H9 (cell line): ENCODE results near the gene AGBL4. TPM values are rescaled to one million over a fixed set of nuclear protein-coding genes. Genes with fewer than 3 reads are reported as not detected.

Experiments used
- DNase-seq: peaks from one replicate; pipeline ENCODE4 v3.0.0-alpha.2; 2017
- H2AFZ ChIP-seq: one replicate; pipeline ENCODE4 v1.6.1; 2013; ENCODE audit warnings: mild to moderate bottlenecking, low read length, control low read depth, moderate library complexity
- H2AK5ac ChIP-seq: 2 replicates; pipeline ENCODE4 v1.6.1; 2013; ENCODE audit warnings: low read length, control low read depth, mixed read lengths; ENCODE audit not compliant: insufficient read length
- H2BK120ac ChIP-seq: one replicate; pipeline ENCODE4 v1.6.1; 2013; ENCODE audit warnings: low read depth, mild to moderate bottlenecking, low read length, control low read depth, inconsistent platforms; ENCODE audit not compliant: poor library complexity, severe bottlenecking
- H2BK12ac ChIP-seq: 2 replicates; pipeline ENCODE4 v1.6.1; 2013; ENCODE audit warnings: low read length, control low read depth, mixed read lengths, low read depth; ENCODE audit not compliant: insufficient read length
- H2BK15ac ChIP-seq: 2 replicates; pipeline ENCODE4 v1.6.1; 2013; ENCODE audit warnings: low read depth, low read length, control low read depth
- H2BK20ac ChIP-seq: one replicate; pipeline ENCODE4 v1.6.1; 2013; ENCODE audit warnings: low read depth, mild to moderate bottlenecking, low read length, control low read depth, inconsistent platforms; ENCODE audit not compliant: poor library complexity, severe bottlenecking
- H2BK5ac ChIP-seq: 2 replicates; pipeline ENCODE4 v1.6.1; 2013; ENCODE audit warnings: low read length, control low read depth, mixed read lengths; ENCODE audit not compliant: insufficient read length
- H3K14ac ChIP-seq: 2 replicates; pipeline ENCODE4 v1.6.1; 2013; ENCODE audit warnings: low read length, control low read depth; ENCODE audit not compliant: insufficient read depth
- H3K18ac ChIP-seq: 2 replicates; pipeline ENCODE4 v1.6.1; 2013; ENCODE audit warnings: low read depth, mild to moderate bottlenecking, mixed read lengths, low read length, control low read depth; ENCODE audit not compliant: insufficient read length
- H3K23ac ChIP-seq: 2 replicates; pipeline ENCODE4 v1.6.1; 2013; ENCODE audit warnings: low read length, control low read depth, mixed read lengths, low read depth; ENCODE audit not compliant: insufficient read length
- H3K23me2 ChIP-seq: 2 replicates; pipeline ENCODE4 v1.6.1; 2013; ENCODE audit warnings: low read depth, mild to moderate bottlenecking, mixed read lengths, low read length, control low read depth; ENCODE audit not compliant: insufficient read length, poor library complexity, severe bottlenecking
- H3K27ac ChIP-seq: 2 replicates; pipeline ENCODE4 v1.5.1; 2013; ENCODE audit warnings: low read length, control low read depth, mixed read lengths, low read depth; ENCODE audit not compliant: insufficient read length
- H3K27me3 ChIP-seq: 2 replicates; pipeline ENCODE4 v1.6.1; 2013; ENCODE audit warnings: low read length, control low read depth, inconsistent platforms; ENCODE audit not compliant: insufficient read depth
- H3K4ac ChIP-seq: 2 replicates; pipeline ENCODE4 v1.6.1; 2013; ENCODE audit warnings: low read depth, mild to moderate bottlenecking, control low read depth, inconsistent platforms, low read length, moderate library complexity
- H3K4me1 ChIP-seq: 2 replicates; pipeline ENCODE4 v1.6.1; 2013; ENCODE audit warnings: low read length, control low read depth, inconsistent platforms; ENCODE audit not compliant: insufficient read depth
- H3K4me2 ChIP-seq: 2 replicates; pipeline ENCODE4 v1.6.1; 2013; ENCODE audit warnings: low read length, control low read depth, mixed read lengths; ENCODE audit not compliant: insufficient read length, insufficient read depth
- H3K56ac ChIP-seq: 2 replicates; pipeline ENCODE4 v1.6.1; 2013; ENCODE audit warnings: low read depth, mild to moderate bottlenecking, mixed read lengths, low read length, control low read depth; ENCODE audit not compliant: insufficient read length
- H3K79me1 ChIP-seq: 2 replicates; pipeline ENCODE4 v1.6.1; 2013; ENCODE audit warnings: low read depth, mild to moderate bottlenecking, moderate library complexity, low read length, control low read depth, inconsistent platforms; ENCODE audit not compliant: insufficient read depth, poor library complexity, severe bottlenecking
- H3K79me2 ChIP-seq: 2 replicates; pipeline ENCODE4 v1.6.1; 2013; ENCODE audit warnings: low read length, control low read depth, inconsistent platforms; ENCODE audit not compliant: insufficient read depth
- H3K9ac ChIP-seq: 2 replicates; pipeline ENCODE4 v1.6.1; 2013; ENCODE audit warnings: low read length, control low read depth, mixed read lengths; ENCODE audit not compliant: insufficient read length; ENCODE audit errors: extremely low read depth
- H3K9me3 ChIP-seq: one replicate; pipeline ENCODE4 v1.6.1; 2013; ENCODE audit warnings: low read depth, low read length, inconsistent platforms; ENCODE audit not compliant: control insufficient read depth
- H3T11ph ChIP-seq: one replicate; pipeline ENCODE4 v1.6.1; 2013; ENCODE audit warnings: mild to moderate bottlenecking, low read length, control low read depth, inconsistent platforms
- H4K20me1 ChIP-seq: one replicate; pipeline ENCODE4 v1.6.1; 2013; ENCODE audit not compliant: control insufficient read depth, insufficient read length, insufficient read depth
- H4K5ac ChIP-seq: 2 replicates; pipeline ENCODE4 v1.6.1; 2013; ENCODE audit warnings: low read depth, mild to moderate bottlenecking, mixed read lengths, low read length, control low read depth; ENCODE audit not compliant: insufficient read length
- H4K8ac ChIP-seq: replicated peaks from 2 replicates; pipeline ENCODE4 v1.6.1; 2013; ENCODE audit warnings: low read length, control low read depth, mixed read lengths, low read depth; ENCODE audit not compliant: insufficient read length
- H4K91ac ChIP-seq: 2 replicates; pipeline ENCODE4 v1.6.1; 2013; ENCODE audit warnings: low read depth, mild to moderate bottlenecking, moderate library complexity, mixed read lengths, low read length, control low read depth; ENCODE audit not compliant: insufficient read length
- H3K27ac Mint-ChIP-seq, 3 experiments: 2 replicates in 2 of 3; 3 replicates in 1 of 3; pipeline ENCODE4 v1.8.0; 2020 to 2021; ENCODE audit warnings: mixed read lengths in 3 of 3, mild to moderate bottlenecking in 1 of 3, moderate library complexity in 1 of 3
- H3K27me3 Mint-ChIP-seq: 2 replicates; pipeline ENCODE4 v1.8.0; 2021; ENCODE audit warnings: low read depth, mild to moderate bottlenecking, moderate library complexity, mixed read lengths
- H3K36me3 Mint-ChIP-seq, 3 experiments: 2 replicates in 2 of 3; 3 replicates in 1 of 3; pipeline ENCODE4 v1.8.0; 2020 to 2021; ENCODE audit warnings: low read depth in 3 of 3, mixed read lengths in 3 of 3; ENCODE audit not compliant: insufficient read depth in 1 of 3
- H3K4me1 Mint-ChIP-seq, 2 experiments: 2 replicates each; pipeline ENCODE4 v1.8.0; 2020; ENCODE audit warnings: mixed read lengths in 2 of 2
- H3K4me3 Mint-ChIP-seq, 2 experiments: 2 replicates in 1 of 2; 3 replicates in 1 of 2; pipeline ENCODE4 v1.8.0; 2020 to 2021; ENCODE audit warnings: mild to moderate bottlenecking in 2 of 2, mixed read lengths in 2 of 2, moderate library complexity in 1 of 2
- H3K9me3 Mint-ChIP-seq, 2 experiments: 2 replicates in 1 of 2; 3 replicates in 1 of 2; pipeline ENCODE4 v1.8.0; 2020; ENCODE audit warnings: mild to moderate bottlenecking in 2 of 2, mixed read lengths in 2 of 2, moderate library complexity in 1 of 2
- WGBS: extraction: QIAGEN DNeasy Blood & Tissue Kit; methylation state at CpG from one replicate; pipeline ENCODE4 v1.1.7; 2013; ENCODE audit warnings: missing lambda C conversion rate, low lambda C conversion rate, mixed read lengths; ENCODE audit not compliant: insufficient read length; ENCODE audit errors: extremely low coverage; 5-methylcytosine and 5-hydroxymethylcytosine counted together
- total RNA-seq: library from RNA; stranded (reverse); gene quantifications from 2 replicates; pipeline ENCODE4 v1.2.1, GENCODE V29; 2021
- TF ChIP-seq, protein P1 (sequence below): fragments of 200-600 bp; sonication (generic); conservative IDR thresholded peaks from 3 replicates; pipeline ENCODE4 v1.8.0; 2021; ENCODE audit warnings: antibody characterized with exemption, mild to moderate bottlenecking

The AGBL4 gene
- total RNA-seq, 1 experiment from 2014 or later, result not detected

DNA sequence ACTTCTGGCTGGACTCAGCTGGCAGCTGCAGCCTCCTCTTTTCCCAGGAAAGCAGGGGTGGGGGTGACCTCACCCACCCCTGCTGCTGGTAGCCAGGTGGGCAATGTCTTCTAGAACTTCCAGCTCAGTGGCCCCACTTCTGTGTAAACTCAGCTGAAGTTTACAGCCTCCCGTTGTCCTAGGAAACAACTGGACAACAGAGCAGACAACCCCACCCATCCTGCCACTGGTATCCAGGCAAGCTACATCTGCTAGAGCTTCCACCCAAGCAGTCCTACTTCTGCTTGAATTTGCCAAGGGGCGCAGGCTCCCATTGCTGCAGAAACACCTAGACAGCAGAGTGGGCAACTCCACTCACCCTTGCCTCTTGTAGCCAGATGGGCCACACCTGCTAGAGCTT lies 937.4 kb downstream of the AGBL4 start:
- Histone ChIP-seq H4K5ac (no peak overlapping the region), H2BK12ac (no peak overlapping the region), H3K27ac (no peak overlapping the region), H3K27me3 (no peaks in the 10 kb centered on the region), H3K18ac (no peak overlapping the region), H3K23me2 (no peaks in the 10 kb centered on the region), H3K9me3 (peaks cover 23% of the 10 kb centered on the region), H3K14ac (no peak overlapping the region), H3K23ac (no peak overlapping the region), H2AFZ (no peak overlapping the region), H3K4me2 (no peak overlapping the region), H3T11ph (no peak overlapping the region), H3K56ac (no peak overlapping the region), H2AK5ac (no peak overlapping the region), H4K91ac (no peak overlapping the region), H3K9ac (no peak overlapping the region), H4K20me1 (no peaks in the 10 kb centered on the region), H3K4me1 (no peaks in the 10 kb centered on the region), H3K79me2 (no peaks in the 10 kb centered on the region), H2BK5ac (no peak overlapping the region), H2BK20ac (no peak overlapping the region), H3K79me1 (no peaks in the 10 kb centered on the region), H3K4ac (no peak overlapping the region), H2BK120ac (no peak overlapping the region), H4K8ac (no peak overlapping the region), H2BK15ac (no peak overlapping the region)
- TF ChIP-seq, protein P1, sequence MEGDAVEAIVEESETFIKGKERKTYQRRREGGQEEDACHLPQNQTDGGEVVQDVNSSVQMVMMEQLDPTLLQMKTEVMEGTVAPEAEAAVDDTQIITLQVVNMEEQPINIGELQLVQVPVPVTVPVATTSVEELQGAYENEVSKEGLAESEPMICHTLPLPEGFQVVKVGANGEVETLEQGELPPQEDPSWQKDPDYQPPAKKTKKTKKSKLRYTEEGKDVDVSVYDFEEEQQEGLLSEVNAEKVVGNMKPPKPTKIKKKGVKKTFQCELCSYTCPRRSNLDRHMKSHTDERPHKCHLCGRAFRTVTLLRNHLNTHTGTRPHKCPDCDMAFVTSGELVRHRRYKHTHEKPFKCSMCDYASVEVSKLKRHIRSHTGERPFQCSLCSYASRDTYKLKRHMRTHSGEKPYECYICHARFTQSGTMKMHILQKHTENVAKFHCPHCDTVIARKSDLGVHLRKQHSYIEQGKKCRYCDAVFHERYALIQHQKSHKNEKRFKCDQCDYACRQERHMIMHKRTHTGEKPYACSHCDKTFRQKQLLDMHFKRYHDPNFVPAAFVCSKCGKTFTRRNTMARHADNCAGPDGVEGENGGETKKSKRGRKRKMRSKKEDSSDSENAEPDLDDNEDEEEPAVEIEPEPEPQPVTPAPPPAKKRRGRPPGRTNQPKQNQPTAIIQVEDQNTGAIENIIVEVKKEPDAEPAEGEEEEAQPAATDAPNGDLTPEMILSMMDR, result no peak
- H3K9me3 Mint-ChIP-seq, result peaks cover 92 to 95% of the 10 kb centered on the region in 2 experiments
- no peak overlapping the region for H3K27ac Mint-ChIP-seq
- no peak for DNase-seq
- no peak overlapping the region for H3K4me3 Mint-ChIP-seq
- no CpG with 5 or more reads among the region's 2 CpGs for WGBS
- H3K27me3 Mint-ChIP-seq, result peaks cover 2% of the 10 kb centered on the region; the same call in 1 of the 2 replicates
- no peaks in the 10 kb centered on the region for H3K4me1 Mint-ChIP-seq
- H3K36me3 Mint-ChIP-seq, result peaks cover 12 to 24% (median 14%) of the 10 kb centered on the region in 3 experiments; a peak in 5 of 7 replicates
